ENCODE measurements around the gene SLC39A12.

- TF ChIP-seq CTCF (conservative IDR thresholded peaks at IDR 0.05) (no peak), ZFX (IDR thresholded peaks at IDR 0.05) (no peak)
Measured at GRCh38 chr10:18087355-18087754, 135.6 kb downstream of the SLC39A12 start.

Data from C4-2B (cell line).